Muscle of leg (tissue), 9 donors: ENCODE results near the gene CGB7. TPM values are rescaled to one million over a fixed set of nuclear protein-coding genes. Genes with fewer than 3 reads are reported as not detected.

Experiments used
- polyA plus RNA-seq, 8 donors: library from polyadenylated mRNA; unstranded; fragments of 120-200 nt; gene quantifications; one replicate each; pipeline versions ENCODE4 v1.2.1 to v1.2.3, GENCODE V29; 2013; ENCODE audit warnings: inconsistent platforms in 1 of 8, low replicate concordance in 1 of 8; ENCODE audit not compliant: insufficient read length in 8 of 8, insufficient read depth in 1 of 8
- total RNA-seq: library from RNA; stranded (reverse); fragments of 120-200 nt; gene quantifications from one replicate; pipeline ENCODE4 v1.2.4, GENCODE V29; 2013

Gene CGB7
- total and polyA plus RNA-seq, 9 donors: 0.34 to 1.4 (median 0.70) TPM

Other genes starting within 250 kb of the CGB7 start
- 18.8 TPM for gene BCAT2, start 246.7 kb downstream of the CGB7 start, total RNA-seq
- gene BCAT2, start 246.7 kb downstream of the CGB7 start, polyA plus RNA-seq: 10 to 100 TPM; 21.2 to 32.7 (median 24.6) TPM
- 2.7 TPM for gene HSD17B14, start 221.3 kb downstream of the CGB7 start, total RNA-seq
- gene HSD17B14, start 221.3 kb downstream of the CGB7 start, polyA plus RNA-seq: 1 to 10 TPM; 1.9 to 8.3 (median 4.3) TPM
- gene PLEKHA4, start 189.1 kb downstream of the CGB7 start, total RNA-seq: 18.7 TPM
- 10 to 100 TPM; 34.9 to 59.0 (median 38.4) TPM for gene PLEKHA4, start 189.1 kb downstream of the CGB7 start, polyA plus RNA-seq
- gene PPP1R15A, start 185.3 kb downstream of the CGB7 start, total RNA-seq: 32.2 TPM
- 10 to 100 TPM; 49.0 to 84.7 (median 57.3) TPM for gene PPP1R15A, start 185.3 kb downstream of the CGB7 start, polyA plus RNA-seq
- gene TULP2, start 159.0 kb downstream of the CGB7 start, total RNA-seq: 0.09 TPM
- under 1 TPM in 7 of 8 donors, not detected in 1; 0.13 to 0.88 (median 0.46) TPM for gene TULP2, start 159.0 kb downstream of the CGB7 start, polyA plus RNA-seq
- 97.3 TPM for gene NUCB1, start 157.4 kb downstream of the CGB7 start, total RNA-seq
- gene NUCB1, start 157.4 kb downstream of the CGB7 start, polyA plus RNA-seq: 100 to 1,000 TPM; 141 to 216 (median 175) TPM
- gene DHDH, start 124.0 kb downstream of the CGB7 start, total RNA-seq: 0.31 TPM
- 1 to 10 TPM in 1 of 8 donors, under 1 TPM in 7; 0.20 to 1.9 (median 0.42) TPM for gene DHDH, start 124.0 kb downstream of the CGB7 start, polyA plus RNA-seq
- 27.1 TPM for gene BAX, start 102.9 kb downstream of the CGB7 start, total RNA-seq
- gene BAX, start 102.9 kb downstream of the CGB7 start, polyA plus RNA-seq: 10 to 100 TPM; 33.9 to 52.4 (median 44.7) TPM
- gene FTL, start 92.4 kb downstream of the CGB7 start, total RNA-seq: 786 TPM
- gene FTL, start 92.4 kb downstream of the CGB7 start, polyA plus RNA-seq: 100 to 1,000 TPM; 576 to 914 (median 741) TPM
- gene GYS1, start 64.4 kb downstream of the CGB7 start, total RNA-seq: 43.8 TPM
- 10 to 100 TPM; 47.3 to 87.3 (median 65.3) TPM for gene GYS1, start 64.4 kb downstream of the CGB7 start, polyA plus RNA-seq
- 63.8 TPM for gene RUVBL2, start 63.9 kb downstream of the CGB7 start, total RNA-seq
- 10 to 100 TPM; 55.3 to 72.5 (median 66.9) TPM for gene RUVBL2, start 63.9 kb downstream of the CGB7 start, polyA plus RNA-seq
- not detected for gene LHB, start 40.7 kb downstream of the CGB7 start, total RNA-seq
- gene LHB, start 40.7 kb downstream of the CGB7 start, polyA plus RNA-seq: not detected
- gene CGB3, start 33.4 kb downstream of the CGB7 start, total RNA-seq: 0.22 TPM
- gene CGB3, start 33.4 kb downstream of the CGB7 start, polyA plus RNA-seq: under 1 TPM in 2 of 8 donors, not detected in 6; 0.57 to 0.60 TPM
- gene CGB2, start 25.9 kb downstream of the CGB7 start, total RNA-seq: not detected
- under 1 TPM in 1 of 8 donors, not detected in 7; 0.27 TPM for gene CGB2, start 25.9 kb downstream of the CGB7 start, polyA plus RNA-seq
- not detected for gene CGB1, start 20.9 kb downstream of the CGB7 start, total RNA-seq
- not detected for gene CGB1, start 20.9 kb downstream of the CGB7 start, polyA plus RNA-seq
- 0.40 TPM for gene CGB5, start 13.9 kb downstream of the CGB7 start, total RNA-seq
- 1 to 10 TPM in 1 of 8 donors, under 1 TPM in 2, not detected in 5; 0.23 to 1.4 (median 0.63) TPM for gene CGB5, start 13.9 kb downstream of the CGB7 start, polyA plus RNA-seq
- 0.31 TPM for gene CGB8, start 8.6 kb downstream of the CGB7 start, total RNA-seq
- gene CGB8, start 8.6 kb downstream of the CGB7 start, polyA plus RNA-seq: under 1 TPM in 4 of 8 donors, not detected in 4; 0.20 to 0.58 (median 0.25) TPM
- 1.6 TPM for gene NTF4, start 7.1 kb upstream of the CGB7 start, total RNA-seq
- gene NTF4, start 7.1 kb upstream of the CGB7 start, polyA plus RNA-seq: 1 to 10 TPM; 2.5 to 5.2 (median 3.6) TPM
- 2.8 TPM for gene KCNA7, start 14.9 kb upstream of the CGB7 start, total RNA-seq
- 1 to 10 TPM; 4.4 to 8.1 (median 6.4) TPM for gene KCNA7, start 14.9 kb upstream of the CGB7 start, polyA plus RNA-seq
- 157 TPM for gene SNRNP70, start 27.7 kb upstream of the CGB7 start, total RNA-seq
- 100 to 1,000 TPM; 173 to 276 (median 221) TPM for gene SNRNP70, start 27.7 kb upstream of the CGB7 start, polyA plus RNA-seq
- 11.6 TPM for gene LIN7B, start 56.6 kb upstream of the CGB7 start, total RNA-seq
- 10 to 100 TPM in 6 of 8 donors, 1 to 10 TPM in 2; 9.6 to 14.4 (median 11.2) TPM for gene LIN7B, start 56.6 kb upstream of the CGB7 start, polyA plus RNA-seq
- gene C19orf73, start 61.4 kb upstream of the CGB7 start, total RNA-seq: 0.35 TPM
- 1 to 10 TPM in 2 of 8 donors, under 1 TPM in 6; 0.33 to 1.2 (median 0.72) TPM for gene C19orf73, start 61.4 kb upstream of the CGB7 start, polyA plus RNA-seq
- 5.5 TPM for gene PPFIA3, start 61.8 kb upstream of the CGB7 start, total RNA-seq
- 10 to 100 TPM in 1 of 8 donors, 1 to 10 TPM in 7; 7.2 to 11.1 (median 8.3) TPM for gene PPFIA3, start 61.8 kb upstream of the CGB7 start, polyA plus RNA-seq
- 105 TPM for gene HRC, start 97.6 kb upstream of the CGB7 start, total RNA-seq
- gene HRC, start 97.6 kb upstream of the CGB7 start, polyA plus RNA-seq: 100 to 1,000 TPM; 106 to 172 (median 135) TPM
- 13.1 TPM for gene TRPM4, start 100.0 kb upstream of the CGB7 start, total RNA-seq
- 10 to 100 TPM; 24.0 to 52.5 (median 36.4) TPM for gene TRPM4, start 100.0 kb upstream of the CGB7 start, polyA plus RNA-seq